ENCODE measurements around the gene TYROBP. TPM values are rescaled to one million over a fixed set of nuclear protein-coding genes. Genes with fewer than 3 reads are reported as not detected.
A peak's percentile ranks its signal among the peaks of the same experiment; 100 is the strongest.
"Not testable (repeated sequence)": the region's sequence is repeated elsewhere in the genome, so short reads cannot be mapped to it uniquely, and the experiment has no call there.

The TYROBP gene
- total and polyA plus RNA-seq, 4 donors = 17.0 to 1,276 (median 417) TPM

DNA sequence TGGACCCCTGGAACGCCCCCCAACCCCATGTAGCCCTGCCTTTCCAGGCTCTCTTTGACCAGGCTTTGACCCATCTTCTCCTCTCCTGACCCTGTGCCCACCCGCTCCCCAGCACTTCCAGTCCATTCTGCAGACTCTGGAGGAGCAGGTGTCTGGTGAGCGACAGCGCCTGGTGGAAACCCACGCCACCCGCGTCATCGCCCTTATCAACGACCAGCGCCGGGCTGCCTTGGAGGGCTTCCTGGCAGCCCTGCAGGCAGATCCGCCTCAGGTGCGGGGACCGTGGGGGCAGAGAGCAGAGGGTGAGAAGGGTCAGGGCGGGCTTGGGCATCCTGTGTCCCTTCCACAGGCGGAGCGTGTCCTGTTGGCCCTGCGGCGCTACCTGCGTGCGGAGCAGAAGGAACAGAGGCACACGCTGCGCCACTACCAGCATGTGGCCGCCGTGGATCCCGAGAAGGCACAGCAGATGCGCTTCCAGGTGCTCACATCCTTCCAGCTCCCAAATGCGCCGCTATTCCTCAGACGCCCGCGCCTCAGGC lies 33.6 kb downstream of the TYROBP start:
- no peak overlapping the region for H3K27ac ChIP-seq (ENCODE audit: low read depth in 1 of 2, low read length in 1 of 2)
- no peak overlapping the region for H3K9ac ChIP-seq (ENCODE audit: insufficient read depth in 1 of 2, low read length in 2 of 2)
- H3K27me3 ChIP-seq (ENCODE audit: control insufficient read depth in 3 of 3, insufficient read depth in 3 of 3, low read length in 2 of 3) = no peaks in the 10 kb centered on the region
- H3K36me3 ChIP-seq (ENCODE audit: control insufficient read depth in 4 of 4, insufficient read depth in 4 of 4, low read length in 4 of 4) = no peaks in the 10 kb centered on the region
- WGBS, 2 donors = 92 to 93% methylated on average over 32 of the region's 32 CpGs
- H3K4me1 ChIP-seq (ENCODE audit: control insufficient read depth in 5 of 5, insufficient read depth in 5 of 5, low read length in 5 of 5) = peaks cover 0 to 8% (median 0%) of the 10 kb centered on the region in 5 donors
- no peaks in the 10 kb centered on the region for H3K9me3 ChIP-seq (ENCODE audit: control insufficient read depth in 4 of 4, insufficient read depth in 3 of 4, low read length in 3 of 4)
- TF ChIP-seq, protein P1, sequence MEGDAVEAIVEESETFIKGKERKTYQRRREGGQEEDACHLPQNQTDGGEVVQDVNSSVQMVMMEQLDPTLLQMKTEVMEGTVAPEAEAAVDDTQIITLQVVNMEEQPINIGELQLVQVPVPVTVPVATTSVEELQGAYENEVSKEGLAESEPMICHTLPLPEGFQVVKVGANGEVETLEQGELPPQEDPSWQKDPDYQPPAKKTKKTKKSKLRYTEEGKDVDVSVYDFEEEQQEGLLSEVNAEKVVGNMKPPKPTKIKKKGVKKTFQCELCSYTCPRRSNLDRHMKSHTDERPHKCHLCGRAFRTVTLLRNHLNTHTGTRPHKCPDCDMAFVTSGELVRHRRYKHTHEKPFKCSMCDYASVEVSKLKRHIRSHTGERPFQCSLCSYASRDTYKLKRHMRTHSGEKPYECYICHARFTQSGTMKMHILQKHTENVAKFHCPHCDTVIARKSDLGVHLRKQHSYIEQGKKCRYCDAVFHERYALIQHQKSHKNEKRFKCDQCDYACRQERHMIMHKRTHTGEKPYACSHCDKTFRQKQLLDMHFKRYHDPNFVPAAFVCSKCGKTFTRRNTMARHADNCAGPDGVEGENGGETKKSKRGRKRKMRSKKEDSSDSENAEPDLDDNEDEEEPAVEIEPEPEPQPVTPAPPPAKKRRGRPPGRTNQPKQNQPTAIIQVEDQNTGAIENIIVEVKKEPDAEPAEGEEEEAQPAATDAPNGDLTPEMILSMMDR (IDR thresholded peaks at IDR 0.05; ENCODE audit: control extremely low read depth, extremely low read depth) = no peak
- no peak for ATAC-seq (ENCODE audit: insufficient read depth, low FRiP score)
- H3K4me3 ChIP-seq = no peak overlapping the region
- DNase-seq = no peak

GRCh38 chr19:35872180-35872579 lies 35.9 kb downstream of the TYROBP start:
- no peaks in the 10 kb centered on the region for H3K27me3 ChIP-seq (ENCODE audit: control insufficient read depth in 3 of 3, insufficient read depth in 3 of 3, low read length in 2 of 3)

GRCh38 chr19:35871611-35872010 lies 36.5 kb downstream of the TYROBP start:
- Histone ChIP-seq H3K27ac (ENCODE audit: low read depth in 1 of 2, low read length in 1 of 2) (no peak overlapping the region), H3K9me3 (ENCODE audit: control insufficient read depth in 4 of 4, insufficient read depth in 3 of 4, low read length in 3 of 4) (no peaks in the 10 kb centered on the region), H3K4me3 (no peak overlapping the region), H3K36me3 (ENCODE audit: control insufficient read depth in 4 of 4, insufficient read depth in 4 of 4, low read length in 4 of 4) (no peaks in the 10 kb centered on the region), H3K9ac (ENCODE audit: insufficient read depth in 1 of 2, low read length in 2 of 2) (no peak overlapping the region), H3K4me1 (ENCODE audit: control insufficient read depth in 5 of 5, insufficient read depth in 5 of 5, low read length in 5 of 5) (peaks cover 0 to 16% (median 0%) of the 10 kb centered on the region in 5 donors), H3K27me3 (ENCODE audit: control insufficient read depth in 3 of 3, insufficient read depth in 3 of 3, low read length in 2 of 3) (no peaks in the 10 kb centered on the region)
- TF ChIP-seq, protein P1 (IDR thresholded peaks at IDR 0.05; ENCODE audit: control extremely low read depth, extremely low read depth) = no peak
- 77 to 78% methylated on average over 12 of the region's 12 CpGs for WGBS, 2 donors
- ATAC-seq (ENCODE audit: insufficient read depth, low FRiP score) = no peak
- DNase-seq = no peak

More at GRCh38 chr19:35872180-35872579, 35.9 kb downstream of the TYROBP start:
- 83 to 91% methylated on average over 5 of the region's 5 CpGs for WGBS, 2 donors
- no peak overlapping the region for H3K4me3 ChIP-seq
- H3K9me3 ChIP-seq (ENCODE audit: control insufficient read depth in 4 of 4, insufficient read depth in 3 of 4, low read length in 3 of 4) = no peaks in the 10 kb centered on the region
- no peaks in the 10 kb centered on the region for H3K36me3 ChIP-seq (ENCODE audit: control insufficient read depth in 4 of 4, insufficient read depth in 4 of 4, low read length in 4 of 4)
- no peak for DNase-seq
- ATAC-seq (ENCODE audit: insufficient read depth, low FRiP score) = no peak
- H3K27ac ChIP-seq (ENCODE audit: low read depth in 1 of 2, low read length in 1 of 2) = no peak overlapping the region
- peaks cover 0 to 16% (median 0%) of the 10 kb centered on the region in 5 donors for H3K4me1 ChIP-seq (ENCODE audit: control insufficient read depth in 5 of 5, insufficient read depth in 5 of 5, low read length in 5 of 5)
- no peak overlapping the region for H3K9ac ChIP-seq (ENCODE audit: insufficient read depth in 1 of 2, low read length in 2 of 2)
- TF ChIP-seq, protein P1 (IDR thresholded peaks at IDR 0.05; ENCODE audit: control extremely low read depth, extremely low read depth) = no peak

- TF ChIP-seq, protein P1 (IDR thresholded peaks at IDR 0.05; ENCODE audit: control extremely low read depth, extremely low read depth) = no peak
- no peaks in the 10 kb centered on the region for H3K27me3 ChIP-seq (ENCODE audit: control insufficient read depth in 3 of 3, insufficient read depth in 3 of 3, low read length in 2 of 3)
- DNase-seq (no peak), ATAC-seq (ENCODE audit: insufficient read depth, low FRiP score) (no peak)
- H3K9ac ChIP-seq (ENCODE audit: insufficient read depth in 1 of 2, low read length in 2 of 2) = no peak overlapping the region
- H3K36me3 ChIP-seq (ENCODE audit: control insufficient read depth in 4 of 4, insufficient read depth in 4 of 4, low read length in 4 of 4) = no peaks in the 10 kb centered on the region
- no peaks in the 10 kb centered on the region for H3K9me3 ChIP-seq (ENCODE audit: control insufficient read depth in 4 of 4, insufficient read depth in 3 of 4, low read length in 3 of 4)
- peaks cover 0 to 16% (median 0%) of the 10 kb centered on the region in 5 donors for H3K4me1 ChIP-seq (ENCODE audit: control insufficient read depth in 5 of 5, insufficient read depth in 5 of 5, low read length in 5 of 5)
- H3K4me3 ChIP-seq = no peak overlapping the region
- 64 to 81% methylated on average over 12 of the region's 12 CpGs for WGBS, 2 donors
- H3K27ac ChIP-seq (ENCODE audit: low read depth in 1 of 2, low read length in 1 of 2) = no peak overlapping the region
These were observed 37.3 kb downstream of the TYROBP start for GRCh38 chr19:35870798-35871197.

DNA sequence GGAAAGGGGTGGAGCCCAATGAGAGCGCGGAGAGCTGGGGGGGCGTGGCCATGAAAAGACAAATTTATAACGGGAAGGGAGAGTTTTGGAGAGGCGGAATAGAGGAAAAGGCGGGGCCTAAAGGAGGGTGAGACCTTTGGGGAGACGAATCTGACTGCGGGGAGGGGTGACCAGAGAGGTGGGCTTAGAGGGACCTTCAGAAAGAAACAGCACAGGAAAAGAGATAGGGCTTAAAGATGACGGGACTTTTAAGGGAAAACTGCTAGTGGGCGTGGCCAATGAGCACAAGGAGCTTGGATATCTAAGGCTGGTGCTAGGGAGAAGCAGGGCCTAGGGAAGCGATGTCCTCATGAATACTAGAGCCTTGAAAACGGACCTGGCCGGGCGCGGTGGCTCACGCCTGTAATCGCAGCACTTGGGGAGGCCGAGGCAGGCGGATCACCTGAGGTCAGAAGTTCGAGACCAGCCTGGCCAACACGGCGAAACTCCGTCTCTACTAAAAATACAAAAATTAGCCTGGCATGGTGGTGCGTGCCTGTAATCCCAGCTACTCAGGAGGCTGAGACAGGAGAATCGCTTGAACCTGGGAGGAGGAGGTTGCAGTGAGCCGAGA lies 37.9 kb downstream of the TYROBP start:
- H3K36me3 ChIP-seq (ENCODE audit: control insufficient read depth in 4 of 4, insufficient read depth in 4 of 4, low read length in 4 of 4); H3K27me3 ChIP-seq (ENCODE audit: control insufficient read depth in 3 of 3, insufficient read depth in 3 of 3, low read length in 2 of 3); H3K27ac ChIP-seq (ENCODE audit: low read depth in 1 of 2, low read length in 1 of 2); H3K9ac ChIP-seq (ENCODE audit: insufficient read depth in 1 of 2, low read length in 2 of 2); H3K9me3 ChIP-seq (ENCODE audit: control insufficient read depth in 4 of 4, insufficient read depth in 3 of 4, low read length in 3 of 4); ATAC-seq (ENCODE audit: insufficient read depth, low FRiP score); H3K4me3 ChIP-seq: not testable (repeated sequence)
- WGBS, 2 donors = 37 to 42% methylated on average over 26 of the region's 26 CpGs
- DNase-seq = peak in 1 of 3 donors; percentile 12
- peaks cover 0 to 16% (median 0%) of the 10 kb centered on the region in 5 donors for H3K4me1 ChIP-seq (ENCODE audit: control insufficient read depth in 5 of 5, insufficient read depth in 5 of 5, low read length in 5 of 5)
